Memory B cell (primary cell): Measurements from ENCODE around the gene GPRC5B.

Source experiments
- ATAC-seq: fragments of 150-1000 bp; cut with Tn5 transposase; 2 replicates; pipeline ENCODE4 v1.10.0; 2021; ENCODE audit warnings: low read depth, mild to moderate bottlenecking, moderate library complexity
- DNase-seq, 2 donors: peaks; one replicate each; pipeline ENCODE4 v3.0.0; 2022; ENCODE audit warnings: low spot score in 2 of 2
- H3K27ac Mint-ChIP-seq: one replicate; pipeline ENCODE4 v1.8.0; 2022; ENCODE audit warnings: mild to moderate bottlenecking, moderate library complexity, mixed read lengths
- H3K27me3 Mint-ChIP-seq: one replicate; pipeline ENCODE4 v1.8.0; 2022; ENCODE audit warnings: mixed read lengths
- H3K36me3 Mint-ChIP-seq: one replicate; pipeline ENCODE4 v1.8.0; 2022; ENCODE audit warnings: mild to moderate bottlenecking, mixed read lengths
- H3K4me1 Mint-ChIP-seq: one replicate; pipeline ENCODE4 v1.8.0; 2022; ENCODE audit warnings: mixed read lengths
- H3K4me3 Mint-ChIP-seq: one replicate; pipeline ENCODE4 v1.8.0; 2022; ENCODE audit warnings: mild to moderate bottlenecking, moderate library complexity, mixed read lengths
- H3K9me3 Mint-ChIP-seq: one replicate; pipeline ENCODE4 v1.8.0; 2022; ENCODE audit warnings: mixed read lengths

The GPRC5B gene

DNA sequence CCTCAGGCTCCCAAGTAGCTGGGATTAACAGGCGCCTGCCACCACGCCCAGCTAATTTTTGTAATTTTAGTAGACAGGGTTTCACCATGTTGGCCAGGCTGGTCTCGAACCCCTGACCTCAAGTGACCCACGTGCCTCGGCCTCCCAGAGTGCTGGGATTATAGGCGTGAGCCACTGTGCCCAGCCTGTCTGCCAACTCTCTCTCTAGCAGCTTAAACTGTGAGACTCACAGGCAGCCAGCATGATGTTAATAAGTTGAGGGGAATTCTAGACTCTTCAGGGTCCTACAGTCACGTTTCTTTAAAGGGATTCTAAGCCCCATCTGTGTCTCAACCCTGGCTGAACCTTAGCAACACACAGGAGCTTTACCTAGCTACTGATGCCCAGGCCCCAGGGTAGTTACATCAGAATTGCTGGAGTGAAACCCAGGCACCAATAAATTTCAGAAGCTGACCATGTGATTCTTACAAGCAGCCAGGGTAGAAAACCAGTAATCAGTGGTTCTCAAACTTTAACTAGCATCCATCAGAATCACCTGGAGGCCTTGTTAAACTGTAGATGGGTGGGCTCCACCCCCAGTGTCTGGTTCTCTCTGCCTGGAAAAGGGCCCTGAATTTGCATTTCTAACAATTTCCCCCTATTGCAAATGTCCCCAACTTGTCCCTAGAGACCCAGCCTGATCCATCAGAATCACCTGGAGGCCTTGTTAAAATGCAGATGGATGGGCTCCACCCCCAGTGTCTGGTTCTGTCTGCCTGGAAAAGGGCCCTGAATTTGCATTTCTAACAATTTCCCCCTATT, 30.7 kb downstream of the GPRC5B start:
- H3K27me3 Mint-ChIP-seq, result peaks cover 4% of the 10 kb centered on the region
- no peak overlapping the region for H3K27ac Mint-ChIP-seq
- no peak for DNase-seq
- H3K4me1 Mint-ChIP-seq, result no peaks in the 10 kb centered on the region
- no peaks in the 10 kb centered on the region for H3K9me3 Mint-ChIP-seq
- H3K4me3 Mint-ChIP-seq, result no peak overlapping the region
- H3K36me3 Mint-ChIP-seq, result no peaks in the 10 kb centered on the region
- ATAC-seq, result no peak

DNA sequence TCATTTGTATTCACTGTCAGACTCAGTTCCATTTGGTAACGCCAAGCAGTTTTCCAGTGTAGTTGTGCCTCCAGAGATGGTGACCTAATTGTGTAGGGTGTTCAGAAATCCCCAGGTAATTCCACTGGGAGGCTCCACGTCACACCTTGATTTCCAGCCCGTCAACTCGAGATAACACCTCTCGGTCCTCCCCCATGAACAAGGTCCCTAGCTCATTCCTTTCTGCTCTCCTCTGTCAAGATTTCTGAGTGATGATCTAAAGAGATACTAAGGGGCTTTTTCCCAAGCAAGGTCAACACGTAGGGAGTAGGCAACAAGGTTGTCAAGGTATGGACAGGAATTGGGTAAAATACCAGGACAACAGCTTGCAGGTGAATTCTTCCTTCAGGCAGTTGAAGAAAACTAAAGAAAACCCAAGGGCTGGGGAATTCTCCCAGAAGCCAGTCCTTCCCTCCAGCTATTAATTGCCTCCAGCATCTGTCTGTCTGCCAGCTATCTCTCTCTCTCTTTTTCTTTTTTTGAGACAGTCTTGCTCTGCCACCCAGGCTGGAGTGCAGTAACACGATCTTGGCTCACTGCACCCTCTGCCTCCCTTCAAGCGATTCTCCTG, 31.4 kb downstream of the GPRC5B start:
- ATAC-seq (no peak), DNase-seq (no peak)
- Mint-ChIP-seq H3K27me3 (peaks cover 4% of the 10 kb centered on the region), H3K36me3 (no peaks in the 10 kb centered on the region), H3K4me3 (no peak overlapping the region), H3K27ac (no peak overlapping the region), H3K9me3 (no peaks in the 10 kb centered on the region), H3K4me1 (no peaks in the 10 kb centered on the region)

DNA sequence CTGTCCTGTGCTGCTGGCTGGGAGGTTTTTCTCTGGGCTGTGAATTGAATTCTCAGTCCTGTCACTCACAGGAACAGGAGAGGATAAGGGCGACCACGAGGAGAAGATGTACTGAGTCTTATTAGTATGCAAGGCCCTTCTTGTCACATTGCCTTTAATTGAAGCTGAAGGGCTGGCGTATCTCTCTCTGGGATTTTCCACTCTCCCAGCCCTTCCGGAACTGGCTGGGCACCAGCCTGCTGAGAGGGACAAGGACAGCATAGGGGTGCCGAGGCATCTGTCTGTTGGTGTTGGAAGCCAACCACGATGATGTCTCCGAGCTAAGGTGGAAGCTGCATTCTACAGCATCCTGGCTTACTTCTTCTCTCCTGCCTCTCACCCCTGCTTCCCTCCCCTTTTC, 33.2 kb downstream of the GPRC5B start:
- ATAC-seq (no peak), DNase-seq (no peak)
- Mint-ChIP-seq H3K36me3 (no peaks in the 10 kb centered on the region), H3K4me1 (no peaks in the 10 kb centered on the region), H3K27me3 (peaks cover 7% of the 10 kb centered on the region), H3K27ac (no peak overlapping the region), H3K4me3 (no peak overlapping the region), H3K9me3 (no peaks in the 10 kb centered on the region)

DNA sequence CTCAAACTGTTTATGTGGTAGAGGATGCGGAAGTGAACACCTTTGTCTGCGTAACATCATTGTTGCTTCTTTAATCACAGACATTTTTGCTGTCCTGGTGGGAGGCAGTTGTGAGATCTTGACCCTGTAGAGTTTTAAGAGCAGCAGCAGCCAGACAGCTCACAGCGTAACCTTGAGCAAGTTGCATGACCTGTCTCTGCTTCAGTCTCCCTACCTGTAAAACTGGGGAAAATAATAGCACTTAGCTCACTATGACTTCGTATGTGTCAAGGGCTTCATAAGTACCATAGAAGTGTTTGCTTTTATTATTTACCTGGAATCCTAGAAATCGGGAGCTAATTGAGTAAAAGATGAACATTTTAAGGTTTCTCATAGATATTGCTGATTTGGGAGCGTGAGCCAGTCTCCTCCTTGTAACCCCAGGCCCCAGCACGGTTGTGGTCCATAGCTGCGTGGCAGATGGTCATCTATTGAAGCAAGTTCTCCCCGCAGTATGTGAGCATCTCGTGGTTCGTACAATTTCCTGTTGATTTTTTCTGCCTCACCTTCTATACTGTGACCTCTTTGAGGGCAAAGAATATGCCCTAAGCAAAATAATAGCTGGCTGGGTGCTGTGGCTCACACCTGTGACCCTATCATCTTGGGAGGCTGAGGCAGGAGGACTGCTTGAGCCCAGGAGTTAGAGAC, 34.4 kb downstream of the GPRC5B start:
- Mint-ChIP-seq H3K27me3 (peaks cover 7% of the 10 kb centered on the region), H3K4me3 (no peak overlapping the region), H3K27ac (no peak overlapping the region), H3K9me3 (no peaks in the 10 kb centered on the region), H3K36me3 (no peaks in the 10 kb centered on the region), H3K4me1 (no peaks in the 10 kb centered on the region)
- no peak for ATAC-seq
- no peak for DNase-seq

DNA sequence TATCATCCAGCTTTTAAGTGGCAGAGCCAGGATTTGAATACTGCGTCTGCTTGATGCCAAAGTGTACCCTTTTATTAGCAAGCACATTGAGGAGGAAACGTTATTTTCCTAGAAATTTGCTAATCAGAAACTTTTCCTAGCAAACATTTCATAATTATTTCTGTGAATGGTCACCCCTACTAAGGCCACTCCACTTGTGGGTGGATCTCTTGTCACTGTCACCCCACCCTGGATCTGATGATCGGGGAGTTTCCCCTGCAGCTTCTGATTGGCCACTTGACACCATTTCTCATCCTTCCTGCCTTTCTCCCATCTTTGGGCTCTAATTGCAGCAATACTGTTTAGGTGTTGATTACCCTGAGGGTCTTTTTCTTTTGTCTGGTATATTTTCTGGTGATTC, 35.9 kb downstream of the GPRC5B start:
- no peak for ATAC-seq
- peaks cover 7% of the 10 kb centered on the region for H3K27me3 Mint-ChIP-seq
- no peaks in the 10 kb centered on the region for H3K4me1 Mint-ChIP-seq

DNA sequence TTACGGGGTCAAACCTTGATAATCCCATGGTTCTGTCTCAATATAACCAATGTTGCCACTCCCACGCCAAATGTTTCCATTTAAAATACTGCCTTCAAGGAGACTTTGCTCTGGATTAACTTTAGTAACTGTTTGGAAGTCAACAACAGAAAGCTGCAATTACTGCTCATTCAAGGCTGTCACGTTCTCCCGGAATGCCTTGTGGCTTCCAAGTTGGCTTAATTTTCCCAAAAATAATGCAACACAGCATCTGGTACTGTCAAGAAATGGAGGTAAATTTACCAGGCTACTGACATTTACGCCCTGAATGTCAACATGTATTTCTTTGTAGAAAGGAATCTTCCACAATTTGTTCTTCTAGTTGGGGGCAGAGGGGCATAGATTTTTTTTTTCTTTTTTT, 38.2 kb downstream of the GPRC5B start:
- no peaks in the 10 kb centered on the region for H3K36me3 Mint-ChIP-seq
- no peak for DNase-seq
- no peaks in the 10 kb centered on the region for H3K9me3 Mint-ChIP-seq

More for the DNA sequence above, 35.9 kb downstream of the GPRC5B start:
- Mint-ChIP-seq H3K9me3 (no peaks in the 10 kb centered on the region), H3K4me3 (no peak overlapping the region), H3K36me3 (no peaks in the 10 kb centered on the region), H3K27ac (no peak overlapping the region)
- DNase-seq, result no peak

DNA sequence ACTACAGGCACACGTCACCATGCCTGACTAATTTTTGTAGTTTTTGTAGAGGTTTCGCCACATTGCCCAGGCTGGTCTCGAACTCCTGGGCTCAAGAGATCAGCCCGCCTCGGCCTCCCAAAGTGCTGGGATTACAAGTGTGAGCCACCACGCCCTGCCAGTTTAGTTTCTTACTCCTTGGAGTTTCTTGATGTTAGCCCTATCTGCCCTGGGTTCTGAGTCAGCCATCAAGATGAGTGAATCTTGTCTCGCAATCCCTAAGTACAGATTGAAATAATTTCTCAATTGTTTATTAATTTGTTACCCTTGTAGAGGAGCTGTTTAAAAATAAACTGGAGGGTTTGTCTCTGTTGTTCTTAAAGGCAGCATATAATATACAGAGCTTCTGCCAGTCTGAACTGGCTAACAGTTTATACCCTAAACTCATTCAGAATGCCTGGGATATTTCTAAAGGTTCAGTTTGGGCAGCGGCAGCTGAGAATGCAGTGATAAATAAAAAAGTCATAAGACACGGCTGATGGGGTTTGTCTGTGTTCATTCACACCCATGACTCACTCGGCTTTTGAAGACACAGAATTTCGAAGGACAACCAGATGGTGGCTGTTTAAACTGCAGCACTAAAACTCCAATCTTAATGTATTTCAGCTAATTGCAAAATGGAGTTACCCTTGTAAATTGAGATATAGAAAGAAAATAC, 39.6 kb downstream of the GPRC5B start:
- ATAC-seq (no peak), DNase-seq (no peak)
- Mint-ChIP-seq H3K27me3 (peaks cover 4% of the 10 kb centered on the region), H3K36me3 (no peaks in the 10 kb centered on the region), H3K4me1 (no peaks in the 10 kb centered on the region), H3K4me3 (no peak overlapping the region), H3K9me3 (no peaks in the 10 kb centered on the region), H3K27ac (no peak overlapping the region)

More for the DNA sequence above, 38.2 kb downstream of the GPRC5B start:
- Mint-ChIP-seq H3K27me3 (peaks cover 4% of the 10 kb centered on the region), H3K4me3 (no peak overlapping the region), H3K4me1 (no peaks in the 10 kb centered on the region), H3K27ac (no peak overlapping the region)
- ATAC-seq, result no peak

DNA sequence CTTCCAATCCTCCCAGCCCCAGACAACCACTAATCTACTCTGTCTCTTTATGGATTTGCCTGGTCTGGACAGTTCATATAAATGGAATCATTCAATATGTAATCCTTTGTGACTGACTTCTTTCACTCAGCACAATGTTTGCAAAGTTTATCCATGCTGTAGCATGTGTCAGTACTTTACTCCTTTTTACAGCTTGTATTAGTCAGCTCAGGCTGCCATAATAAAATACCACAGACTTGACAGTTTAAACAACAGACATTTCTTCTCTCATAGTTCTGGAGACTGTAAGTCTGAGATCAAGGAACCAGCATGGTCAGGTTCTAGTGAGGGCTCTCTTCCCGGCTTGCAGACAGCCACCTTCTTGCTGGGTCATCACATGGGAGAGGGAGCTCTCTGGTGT, 41.3 kb downstream of the GPRC5B start:
- Mint-ChIP-seq H3K4me1 (no peaks in the 10 kb centered on the region), H3K4me3 (no peak overlapping the region), H3K9me3 (no peaks in the 10 kb centered on the region), H3K27ac (no peak overlapping the region), H3K36me3 (no peaks in the 10 kb centered on the region), H3K27me3 (peaks cover 4% of the 10 kb centered on the region)
- no peak for ATAC-seq
- DNase-seq, result no peak

GRCh38 chr16:19842426-19843157, 42.1 kb downstream of the GPRC5B start:
- no peak overlapping the region for H3K27ac Mint-ChIP-seq
- DNase-seq (no peak), ATAC-seq (no peak)
- H3K9me3 Mint-ChIP-seq, result no peaks in the 10 kb centered on the region
- H3K27me3 Mint-ChIP-seq, result peaks cover 4% of the 10 kb centered on the region
- H3K4me3 Mint-ChIP-seq, result no peak overlapping the region
- H3K4me1 Mint-ChIP-seq, result no peaks in the 10 kb centered on the region
- no peaks in the 10 kb centered on the region for H3K36me3 Mint-ChIP-seq

- Mint-ChIP-seq H3K9me3 (no peaks in the 10 kb centered on the region), H3K4me1 (no peaks in the 10 kb centered on the region), H3K4me3 (no peak overlapping the region), H3K36me3 (no peaks in the 10 kb centered on the region), H3K27me3 (no peaks in the 10 kb centered on the region), H3K27ac (no peak overlapping the region)
- DNase-seq, result no peak
- no peak for ATAC-seq
Measured at GRCh38 chr16:19841184-19841583, 43.5 kb downstream of the GPRC5B start.

DNA sequence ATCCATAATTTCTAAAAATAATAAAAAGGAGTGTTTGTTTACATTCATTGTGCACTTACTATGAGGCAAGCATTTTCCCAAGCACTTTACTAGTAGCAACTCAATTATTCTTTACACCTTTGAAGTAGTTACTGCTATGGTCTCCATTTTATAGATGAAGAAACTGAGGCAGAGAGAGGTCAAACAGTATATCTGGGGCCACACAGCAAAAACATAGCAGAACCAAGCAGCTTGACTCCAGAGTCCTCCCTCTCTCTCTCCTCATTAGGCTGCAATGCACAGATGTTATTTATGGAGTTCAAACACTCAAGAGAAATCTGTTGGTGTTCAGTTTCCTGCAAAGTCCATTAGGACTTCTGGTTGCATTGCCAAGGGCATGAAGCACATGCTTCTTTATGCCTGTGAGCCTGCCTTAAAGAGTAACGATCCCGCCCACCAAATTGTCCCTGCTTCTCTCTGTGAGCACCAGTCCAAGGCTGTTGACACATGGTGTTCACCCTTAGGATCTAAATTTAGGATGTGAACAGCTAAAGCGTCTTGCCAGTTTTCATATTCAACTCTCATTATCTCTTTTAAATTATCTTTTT, 44.0 kb downstream of the GPRC5B start:
- no peaks in the 10 kb centered on the region for H3K4me1 Mint-ChIP-seq
- H3K27me3 Mint-ChIP-seq, result no peaks in the 10 kb centered on the region
- no peak for ATAC-seq
- no peak overlapping the region for H3K27ac Mint-ChIP-seq
- no peaks in the 10 kb centered on the region for H3K36me3 Mint-ChIP-seq
- no peak overlapping the region for H3K4me3 Mint-ChIP-seq
- no peak for DNase-seq
- H3K9me3 Mint-ChIP-seq, result no peaks in the 10 kb centered on the region

- no peaks in the 10 kb centered on the region for H3K9me3 Mint-ChIP-seq
- no peaks in the 10 kb centered on the region for H3K4me1 Mint-ChIP-seq
- no peak overlapping the region for H3K27ac Mint-ChIP-seq
- H3K4me3 Mint-ChIP-seq, result no peak overlapping the region
- no peak for DNase-seq
- ATAC-seq, result no peak
- no peaks in the 10 kb centered on the region for H3K27me3 Mint-ChIP-seq
- no peaks in the 10 kb centered on the region for H3K36me3 Mint-ChIP-seq
Measured at GRCh38 chr16:19837984-19838707, 46.5 kb downstream of the GPRC5B start.
